ENCODE data around the gene FARP1.

FARP1 gene

DNA sequence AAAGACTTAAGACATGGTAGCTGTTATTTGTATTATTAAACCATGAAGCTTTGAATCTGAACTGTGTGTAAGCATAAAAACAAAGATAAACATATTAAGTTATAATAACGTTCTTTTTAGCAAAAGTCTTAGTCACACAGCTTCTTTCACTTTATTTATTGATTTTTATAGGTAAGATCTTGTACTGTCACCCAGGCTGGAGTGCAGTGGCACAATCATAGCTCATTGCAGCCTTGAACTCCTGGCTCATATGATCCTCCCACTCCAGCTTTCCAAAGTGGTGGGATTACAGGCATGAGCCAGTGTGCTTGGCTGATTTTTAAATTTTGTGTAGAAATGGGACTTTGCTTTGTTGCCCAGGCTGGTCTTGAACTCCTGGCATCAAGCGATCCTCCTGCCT, 13.4 kb downstream of the FARP1 start:
- WGBS (ENCODE audit: insufficient coverage, insufficient read length) = no CpG with 5 or more reads among the region's 2 CpGs
- Histone ChIP-seq H3K36me3 (ENCODE audit: control insufficient read depth, insufficient read depth, low read length) (no peaks in the 10 kb centered on the region; the same call in 1 of the 2 replicates), H3K27ac (ENCODE audit: low read length) (no peak overlapping the region), H3K4me1 (ENCODE audit: control insufficient read depth, insufficient read depth, low read length) (0 out of 2 replicates have a peak, but pooled peaks cover 2% of the 10 kb centered on the region), H3K9me3 (ENCODE audit: control insufficient read depth, insufficient read depth, low read length) (no peaks in the 10 kb centered on the region), H3K27me3 (ENCODE audit: control insufficient read depth, insufficient read depth, low read length) (no peaks in the 10 kb centered on the region), H3K4me3 (ENCODE audit: low read length) (no peak overlapping the region)
- no peak for DNase-seq (ENCODE audit: low read depth, low spot score)

DNA sequence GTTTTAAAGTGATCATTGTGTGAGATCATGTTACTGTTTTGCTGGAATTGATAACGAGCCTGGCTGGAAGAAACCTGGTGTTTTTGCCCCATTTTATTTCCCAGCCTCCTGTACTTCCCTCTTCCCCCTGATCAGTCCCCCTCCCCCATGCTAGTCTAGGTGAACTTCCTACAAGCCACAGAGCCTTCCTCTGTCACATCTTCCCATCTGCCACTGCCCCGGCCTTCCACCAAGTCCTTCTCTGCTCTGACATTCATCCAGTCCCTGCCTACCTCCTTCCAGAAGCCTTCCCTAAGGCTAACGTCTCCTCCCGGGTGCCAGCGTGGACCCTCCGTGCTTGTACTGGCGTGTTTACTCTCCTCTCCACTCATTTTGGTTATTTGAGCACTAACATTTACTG, 14.3 kb downstream of the FARP1 start:
- H3K4me3 ChIP-seq (ENCODE audit: low read length) = no peak overlapping the region
- H3K27ac ChIP-seq (ENCODE audit: low read length) = no peak overlapping the region
- no peaks in the 10 kb centered on the region for H3K27me3 ChIP-seq (ENCODE audit: control insufficient read depth, insufficient read depth, low read length)
- no peak for DNase-seq (ENCODE audit: low read depth, low spot score)
- H3K4me1 ChIP-seq (ENCODE audit: control insufficient read depth, insufficient read depth, low read length) = peaks cover 3% of the 10 kb centered on the region; the same call in 1 of the 2 replicates
- H3K9me3 ChIP-seq (ENCODE audit: control insufficient read depth, insufficient read depth, low read length) = no peaks in the 10 kb centered on the region
- WGBS (ENCODE audit: insufficient coverage, insufficient read length) = no CpG with 5 or more reads among the region's 7 CpGs
- no peaks in the 10 kb centered on the region; the same call in 1 of the 2 replicates for H3K36me3 ChIP-seq (ENCODE audit: control insufficient read depth, insufficient read depth, low read length)

DNA sequence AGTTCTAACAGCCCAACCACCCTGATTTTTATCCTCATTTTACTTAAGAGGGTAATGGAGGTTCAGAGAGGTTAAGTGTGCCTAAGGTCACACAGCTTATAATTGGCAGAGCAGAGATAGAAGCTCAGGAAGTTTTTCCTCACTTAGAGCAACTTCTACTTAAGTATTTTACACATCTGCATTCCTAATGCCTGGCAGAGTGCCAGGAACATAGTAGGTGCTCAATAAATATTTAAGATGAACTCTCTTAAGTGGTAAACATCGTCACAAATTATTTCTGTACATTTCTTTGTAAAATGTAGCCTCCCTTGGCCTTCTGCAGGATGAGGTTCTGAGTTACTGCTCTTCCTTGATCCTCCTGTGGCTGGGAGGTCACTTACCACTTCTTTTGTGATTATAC, 14.7 kb downstream of the FARP1 start:
- H3K36me3 ChIP-seq (ENCODE audit: control insufficient read depth, insufficient read depth, low read length) = no peaks in the 10 kb centered on the region; the same call in 1 of the 2 replicates
- no peak overlapping the region for H3K27ac ChIP-seq (ENCODE audit: low read length)
- no peak for DNase-seq (ENCODE audit: low read depth, low spot score)
- peaks cover 3% of the 10 kb centered on the region; the same call in 1 of the 2 replicates for H3K4me1 ChIP-seq (ENCODE audit: control insufficient read depth, insufficient read depth, low read length)
- H3K27me3 ChIP-seq (ENCODE audit: control insufficient read depth, insufficient read depth, low read length) = no peaks in the 10 kb centered on the region
- no peak overlapping the region for H3K4me3 ChIP-seq (ENCODE audit: low read length)
- H3K9me3 ChIP-seq (ENCODE audit: control insufficient read depth, insufficient read depth, low read length) = no peaks in the 10 kb centered on the region
- no CpG with 5 or more reads among the region's 1 CpG for WGBS (ENCODE audit: insufficient coverage, insufficient read length)

GRCh38 chr13:98158172-98158899, 15.4 kb downstream of the FARP1 start:
- Histone ChIP-seq H3K27me3 (ENCODE audit: control insufficient read depth, insufficient read depth, low read length) (no peaks in the 10 kb centered on the region), H3K4me3 (ENCODE audit: low read length) (no peak overlapping the region), H3K27ac (ENCODE audit: low read length) (no peak overlapping the region), H3K9me3 (ENCODE audit: control insufficient read depth, insufficient read depth, low read length) (no peaks in the 10 kb centered on the region), H3K36me3 (ENCODE audit: control insufficient read depth, insufficient read depth, low read length) (no peaks in the 10 kb centered on the region; the same call in 1 of the 2 replicates), H3K4me1 (ENCODE audit: control insufficient read depth, insufficient read depth, low read length) (peaks cover 3% of the 10 kb centered on the region; the same call in 1 of the 2 replicates)
- WGBS (ENCODE audit: insufficient coverage, insufficient read length) = no CpG with 5 or more reads among the region's 5 CpGs
- no peak for DNase-seq (ENCODE audit: low read depth, low spot score)

GRCh38 chr13:98162935-98163334, 20.0 kb downstream of the FARP1 start:
- Histone ChIP-seq H3K27ac (ENCODE audit: low read length) (no peak overlapping the region), H3K4me3 (ENCODE audit: low read length) (no peak overlapping the region), H3K36me3 (ENCODE audit: control insufficient read depth, insufficient read depth, low read length) (no peaks in the 10 kb centered on the region; the same call in 1 of the 2 replicates), H3K27me3 (ENCODE audit: control insufficient read depth, insufficient read depth, low read length) (no peaks in the 10 kb centered on the region), H3K9me3 (ENCODE audit: control insufficient read depth, insufficient read depth, low read length) (no peaks in the 10 kb centered on the region), H3K4me1 (ENCODE audit: control insufficient read depth, insufficient read depth, low read length) (peaks cover 2% of the 10 kb centered on the region; the same call in 1 of the 2 replicates)
- no CpG with 5 or more reads among the region's 5 CpGs for WGBS (ENCODE audit: insufficient coverage, insufficient read length)
- no peak for DNase-seq (ENCODE audit: low read depth, low spot score)

- Histone ChIP-seq H3K4me1 (ENCODE audit: control insufficient read depth, insufficient read depth, low read length) (peaks cover 5% of the 10 kb centered on the region), H3K27me3 (ENCODE audit: control insufficient read depth, insufficient read depth, low read length) (no peaks in the 10 kb centered on the region), H3K9me3 (ENCODE audit: control insufficient read depth, insufficient read depth, low read length) (no peaks in the 10 kb centered on the region), H3K36me3 (ENCODE audit: control insufficient read depth, insufficient read depth, low read length) (no peaks in the 10 kb centered on the region), H3K27ac (ENCODE audit: low read length) (no peak overlapping the region), H3K4me3 (ENCODE audit: low read length) (no peak overlapping the region)
- no CpG with 5 or more reads among the region's 3 CpGs for WGBS (ENCODE audit: insufficient coverage, insufficient read length)
- DNase-seq (ENCODE audit: low read depth, low spot score) = no peak
Observed at GRCh38 chr13:98169331-98169730, 26.4 kb downstream of the FARP1 start.

DNA sequence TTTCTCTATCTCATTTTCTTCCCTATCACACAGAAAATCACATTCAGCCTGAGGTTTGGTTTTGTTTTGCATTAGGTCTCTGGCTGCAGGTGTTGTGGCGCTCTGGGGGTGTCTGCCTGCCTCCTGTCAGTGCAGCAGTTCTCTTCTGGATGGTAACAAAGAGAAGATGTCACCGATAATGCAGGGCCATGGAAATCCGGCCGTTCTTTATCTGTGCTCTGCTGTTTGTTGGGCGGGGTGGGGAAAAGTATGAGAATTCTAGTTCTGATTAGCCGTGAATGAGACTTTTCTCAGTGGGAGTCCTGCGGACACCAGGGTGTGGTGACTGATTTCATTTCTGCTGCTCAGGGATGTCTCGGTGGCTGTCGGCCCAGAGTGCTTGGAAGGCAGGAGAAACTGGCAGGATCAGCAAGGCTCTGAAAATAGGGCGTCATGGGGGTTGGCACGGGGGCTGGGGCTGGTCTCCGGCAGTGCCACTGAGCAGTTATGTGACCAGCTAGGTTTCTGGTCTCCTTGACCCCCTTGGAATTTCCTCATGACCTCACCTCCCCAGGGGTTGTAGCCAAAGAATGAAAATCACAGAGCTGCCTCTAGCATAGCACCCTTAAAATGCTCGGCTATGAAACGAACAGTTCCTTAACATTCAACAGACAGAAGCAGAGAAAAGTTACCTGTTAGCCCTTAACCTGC, 29.2 kb downstream of the FARP1 start:
- H3K4me1 ChIP-seq (ENCODE audit: control insufficient read depth, insufficient read depth, low read length) = peaks cover 6% of the 10 kb centered on the region
- H3K4me3 ChIP-seq (ENCODE audit: low read length) = no peak overlapping the region
- no peak for DNase-seq (ENCODE audit: low read depth, low spot score)
- no peaks in the 10 kb centered on the region for H3K27me3 ChIP-seq (ENCODE audit: control insufficient read depth, insufficient read depth, low read length)
- H3K36me3 ChIP-seq (ENCODE audit: control insufficient read depth, insufficient read depth, low read length) = peaks cover 4% of the 10 kb centered on the region; the same call in 1 of the 2 replicates
- H3K27ac ChIP-seq (ENCODE audit: low read length) = no peak overlapping the region
- no CpG with 5 or more reads among the region's 14 CpGs for WGBS (ENCODE audit: insufficient coverage, insufficient read length)
- no peaks in the 10 kb centered on the region for H3K9me3 ChIP-seq (ENCODE audit: control insufficient read depth, insufficient read depth, low read length)

DNA sequence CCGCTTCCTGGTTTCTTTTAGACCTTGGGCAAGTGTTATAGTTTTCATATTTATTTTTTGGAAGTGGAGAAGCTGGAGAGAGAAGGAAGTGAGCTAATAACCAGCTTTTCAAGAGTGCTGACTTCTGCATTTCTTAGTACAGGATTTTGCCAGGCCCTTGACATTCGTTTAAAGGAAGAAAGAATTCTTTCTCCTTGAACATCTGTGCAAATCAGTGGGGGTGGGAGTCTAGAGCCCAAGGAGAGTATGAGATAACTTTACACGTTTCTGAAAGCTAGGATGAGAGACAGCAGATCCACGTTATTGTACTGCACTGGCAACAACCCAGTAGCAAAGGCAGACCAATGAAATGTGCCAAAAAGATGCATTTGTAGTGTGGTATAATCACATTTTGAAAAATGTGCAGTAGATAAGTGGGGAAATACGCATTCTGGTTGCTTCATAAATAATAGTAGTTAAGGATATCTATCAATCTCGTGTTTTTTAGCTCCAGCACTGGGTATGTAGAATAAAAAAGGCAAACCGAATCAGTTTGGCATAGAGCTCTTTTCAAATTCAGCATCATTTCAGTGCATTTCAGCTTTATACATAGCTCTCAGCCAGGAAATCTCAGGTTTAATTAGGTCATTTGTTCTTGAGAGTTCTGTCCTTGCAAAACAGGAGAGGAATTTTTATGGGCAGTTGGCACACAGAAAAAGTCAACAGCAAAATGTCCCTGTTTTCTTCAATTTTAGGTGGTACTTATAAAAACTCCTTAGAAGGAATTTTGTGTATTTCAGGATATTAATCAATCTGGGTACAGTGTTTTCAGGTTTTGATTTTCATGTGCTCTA, 29.9 kb downstream of the FARP1 start:
- Histone ChIP-seq H3K27ac (ENCODE audit: low read length) (no peak overlapping the region), H3K9me3 (ENCODE audit: control insufficient read depth, insufficient read depth, low read length) (no peaks in the 10 kb centered on the region), H3K27me3 (ENCODE audit: control insufficient read depth, insufficient read depth, low read length) (no peaks in the 10 kb centered on the region), H3K4me3 (ENCODE audit: low read length) (no peak overlapping the region), H3K36me3 (ENCODE audit: control insufficient read depth, insufficient read depth, low read length) (peaks cover 4% of the 10 kb centered on the region; the same call in 1 of the 2 replicates), H3K4me1 (ENCODE audit: control insufficient read depth, insufficient read depth, low read length) (peaks cover 7% of the 10 kb centered on the region)
- WGBS (ENCODE audit: insufficient coverage, insufficient read length) = no CpG with 5 or more reads among the region's 7 CpGs
- DNase-seq (ENCODE audit: low read depth, low spot score) = no peak

DNA sequence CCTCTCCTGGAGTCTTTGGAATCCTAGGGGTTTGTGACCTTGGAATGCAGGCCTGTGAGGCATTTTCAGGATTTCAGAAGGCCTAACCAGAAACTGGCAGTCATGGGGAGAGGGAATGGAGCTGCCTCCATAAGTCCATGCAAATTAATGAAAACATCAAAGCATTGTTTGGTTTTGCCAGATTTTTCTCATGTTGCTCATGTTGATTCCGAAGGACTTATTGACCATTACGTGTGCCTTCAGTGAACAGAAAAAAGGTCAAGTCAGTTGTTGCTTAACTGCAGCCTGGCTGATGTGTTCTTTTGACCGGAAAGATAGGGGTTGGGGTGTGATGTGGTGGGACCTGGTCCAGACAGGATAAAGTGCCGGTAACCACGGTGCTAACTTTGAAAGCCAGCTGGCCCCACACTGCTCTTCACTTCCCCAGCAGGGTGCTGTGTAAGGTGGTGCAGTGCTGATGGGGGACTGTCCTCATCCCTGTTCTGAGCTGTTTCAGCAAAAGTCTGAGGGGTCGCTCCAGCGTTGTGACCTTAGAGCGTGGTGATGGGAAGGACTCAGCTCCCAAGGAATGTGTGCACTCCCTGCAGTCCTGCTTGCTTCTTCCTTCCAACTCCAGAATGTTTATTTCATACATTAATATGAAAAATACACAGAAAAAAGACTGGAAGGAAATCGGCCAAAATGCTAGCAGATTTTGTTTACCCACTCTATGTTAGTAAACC, 30.7 kb downstream of the FARP1 start:
- Histone ChIP-seq H3K27ac (ENCODE audit: low read length) (no peak overlapping the region), H3K4me3 (ENCODE audit: low read length) (no peak overlapping the region)
- WGBS (ENCODE audit: insufficient coverage, insufficient read length) = no CpG with 5 or more reads among the region's 9 CpGs

More for the DNA sequence above, 30.7 kb downstream of the FARP1 start:
- Histone ChIP-seq H3K4me1 (ENCODE audit: control insufficient read depth, insufficient read depth, low read length) (peaks cover 7% of the 10 kb centered on the region), H3K27me3 (ENCODE audit: control insufficient read depth, insufficient read depth, low read length) (no peaks in the 10 kb centered on the region), H3K9me3 (ENCODE audit: control insufficient read depth, insufficient read depth, low read length) (no peaks in the 10 kb centered on the region), H3K36me3 (ENCODE audit: control insufficient read depth, insufficient read depth, low read length) (peaks cover 4% of the 10 kb centered on the region; the same call in 1 of the 2 replicates)
- no peak for DNase-seq (ENCODE audit: low read depth, low spot score)
